Activated CD8-positive, alpha-beta memory T cell treated with anti-CD3 and anti-CD28 coated beads for 1 hour (primary cell): ENCODE results near the gene RASSF10.

ENCODE experiments used
- DNase-seq, 2 donors: peaks; one replicate each; pipeline ENCODE4 v3.0.0-alpha.2; 2020; ENCODE audit warnings: low read depth in 1 of 2; ENCODE audit errors: extremely low read depth in 1 of 2

RASSF10 gene

DNA sequence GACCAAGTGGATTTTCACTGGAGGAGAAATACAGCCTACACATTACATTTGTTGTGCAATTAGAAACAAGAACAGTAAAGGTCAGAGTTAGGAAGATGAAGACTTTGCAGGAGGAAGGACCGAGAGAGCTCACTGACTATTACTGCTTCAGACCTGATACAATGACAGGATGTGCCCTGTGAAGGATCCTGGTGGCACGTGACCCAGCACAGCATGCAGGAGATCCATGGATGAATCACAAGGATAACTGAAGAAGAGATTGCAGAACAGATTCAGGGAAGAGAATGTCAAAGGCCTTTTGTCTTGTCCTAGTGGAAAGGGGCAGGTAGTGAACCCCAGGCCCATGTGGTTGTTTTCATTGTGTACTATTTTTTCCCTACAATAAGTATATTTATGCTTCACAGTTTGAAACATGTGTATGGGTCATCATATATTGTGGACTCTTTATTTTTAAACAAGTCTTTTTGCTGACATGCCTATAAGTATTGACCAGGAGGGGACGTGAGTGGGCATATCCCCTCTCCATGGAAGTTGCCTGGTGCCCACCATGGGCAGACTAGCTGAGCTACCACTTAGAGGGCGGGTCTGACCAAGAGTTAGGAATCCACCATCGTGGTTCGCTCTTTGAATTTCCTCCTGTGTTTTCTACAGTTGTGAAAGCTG lies 44.3 kb downstream of the RASSF10 start:
- DNase-seq, result no peak

GRCh38 chr11:13054278-13054677 lies 45.2 kb downstream of the RASSF10 start:
- no peak for DNase-seq

DNA sequence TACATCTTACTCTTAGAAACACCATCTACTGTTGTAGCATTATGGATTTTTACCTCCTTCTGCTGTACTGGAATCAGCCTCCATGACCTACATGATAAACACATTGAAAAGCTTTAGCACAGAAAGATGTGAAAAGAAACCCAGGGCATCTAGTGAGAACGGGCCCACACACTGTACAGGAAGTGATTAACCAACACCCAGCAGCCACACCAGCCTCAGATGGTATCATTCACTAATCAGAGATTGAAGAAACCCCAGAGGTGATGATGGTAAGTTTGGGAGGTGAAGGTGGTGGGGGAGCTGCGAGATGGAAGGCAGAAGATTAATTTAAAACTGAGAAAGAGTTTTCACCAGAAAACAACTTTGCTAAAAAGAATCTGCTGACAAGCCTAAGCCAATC lies 46.1 kb downstream of the RASSF10 start:
- DNase-seq, result no peak

DNA sequence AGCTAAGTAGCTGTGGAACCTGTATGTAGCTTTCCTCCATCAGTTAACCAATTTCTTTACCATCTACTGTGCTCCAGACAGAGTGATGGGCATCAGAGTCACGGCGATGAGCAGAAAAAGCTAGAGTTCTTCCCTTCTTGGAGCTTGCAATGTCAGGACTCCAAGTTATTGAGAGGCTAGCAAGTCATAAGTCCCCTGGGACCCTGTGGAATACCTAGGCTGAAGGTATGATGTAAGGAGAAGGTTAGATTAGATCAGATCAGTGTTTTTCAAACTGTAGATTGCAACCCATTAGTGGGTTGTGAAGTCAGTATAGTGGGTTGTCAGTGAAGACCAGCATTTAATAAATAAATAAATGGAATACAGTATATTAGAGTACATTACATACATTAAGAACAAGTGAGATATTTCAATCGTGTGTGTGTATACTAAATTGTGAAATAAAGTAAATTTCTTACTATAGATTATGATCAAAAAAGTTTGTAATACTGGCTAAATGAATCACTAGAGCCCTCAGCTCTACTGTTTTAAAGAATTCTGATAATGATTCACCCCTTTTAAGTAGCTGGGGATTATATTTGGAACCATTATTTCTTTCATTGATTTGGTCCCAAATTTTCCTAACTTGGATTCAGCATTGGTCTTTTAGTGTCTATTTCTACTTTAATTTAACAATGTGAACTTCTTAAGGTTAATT lies 52.3 kb downstream of the RASSF10 start:
- DNase-seq, result no peak
